HG03354 (cell line): ENCODE data around the gene CDHR1.
A peak's percentile ranks its signal among the peaks of the same experiment; 100 is the strongest.

ENCODE experiments used
- ATAC-seq: cut with Tn5 transposase; IDR thresholded peaks from one replicate; pipeline ENCODE4 v1.9.1; 2021; ENCODE audit warnings: mild to moderate bottlenecking; ENCODE audit not compliant: unreplicated experiment, poor library complexity, severe bottlenecking

CDHR1 gene

DNA sequence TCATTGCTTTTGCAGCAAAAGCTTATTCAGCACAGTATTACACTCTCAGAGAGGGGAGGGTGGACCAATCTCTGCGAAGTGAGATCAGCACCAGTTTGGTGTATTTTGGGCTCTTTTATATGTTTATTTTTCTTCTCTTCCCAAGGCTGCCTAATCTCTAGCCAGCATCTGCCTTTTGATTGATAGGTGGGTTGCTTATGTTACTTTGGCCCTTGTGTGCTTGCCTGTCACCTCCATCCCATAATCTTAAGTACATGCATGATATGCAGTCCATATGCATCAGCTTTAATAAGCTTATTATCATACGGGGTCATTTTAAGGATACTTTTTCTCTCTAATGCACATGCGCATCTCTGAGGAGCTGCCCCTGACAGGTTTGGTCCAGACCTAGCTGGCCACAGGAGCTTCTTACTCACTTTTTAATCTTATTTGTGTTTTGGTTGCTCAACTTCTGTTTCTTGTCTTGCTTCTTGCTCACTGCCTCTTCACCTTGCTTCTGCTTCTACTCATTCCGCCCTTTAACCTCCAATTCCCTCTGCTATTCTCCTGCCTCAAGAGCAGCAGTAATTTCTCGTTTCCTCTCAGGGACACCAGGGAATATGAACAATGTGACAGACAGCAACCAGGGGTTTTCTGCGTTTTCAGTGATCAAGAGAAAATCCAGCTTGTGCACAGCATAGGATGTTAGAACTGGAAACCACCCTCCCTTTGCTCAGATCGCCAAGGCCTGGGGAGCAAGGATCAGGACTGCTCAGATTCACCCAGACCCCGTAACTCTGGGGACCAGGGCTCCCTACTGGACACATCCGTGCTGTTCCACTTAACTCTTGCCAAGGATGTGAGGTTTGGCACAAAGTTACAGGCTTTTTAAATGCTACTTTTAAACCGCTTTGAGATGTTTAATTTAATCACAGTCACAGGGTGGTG lies 60.5 kb downstream of the CDHR1 start:
- no peak for ATAC-seq

DNA sequence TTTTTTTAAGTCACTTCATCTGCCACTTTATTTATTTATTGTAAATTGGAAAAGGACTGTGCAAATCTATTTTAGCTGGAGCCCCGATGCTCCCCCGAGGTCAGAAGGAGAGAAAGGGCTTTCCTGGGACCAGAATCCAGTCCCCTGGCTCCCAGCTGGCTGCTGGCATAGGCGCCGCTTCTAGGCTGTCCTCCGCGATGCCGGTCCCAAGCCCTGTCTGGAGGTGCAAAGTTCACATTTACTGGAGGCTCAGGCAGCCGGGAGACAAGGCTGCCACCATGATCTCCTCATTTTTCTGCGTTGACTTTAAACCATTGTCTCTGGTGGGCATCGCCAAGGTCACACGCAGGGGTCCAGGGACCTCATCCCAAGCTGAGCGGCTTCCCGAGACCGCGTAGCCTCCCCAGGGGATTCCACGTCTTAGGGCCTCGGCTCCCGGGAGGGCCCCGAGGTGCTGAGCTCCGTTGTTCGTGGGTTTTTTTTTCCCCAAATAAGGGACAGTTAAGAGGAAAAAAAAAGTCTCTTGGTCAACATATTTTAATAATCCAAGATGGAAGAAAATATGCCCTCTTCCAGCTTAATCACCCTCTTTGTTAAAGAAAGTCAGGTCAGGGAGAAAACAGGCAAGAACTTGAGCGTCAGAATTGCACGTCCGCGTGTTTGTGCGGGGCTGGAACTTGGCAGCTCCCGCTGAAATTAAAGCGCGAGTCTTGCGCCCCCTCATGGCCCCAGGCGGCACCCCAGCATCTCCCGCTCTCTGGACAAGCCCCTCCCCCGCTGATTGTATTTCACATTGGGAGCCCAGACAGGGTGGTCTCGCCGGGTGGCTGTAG lies 62.4 kb downstream of the CDHR1 start:
- ATAC-seq = peak; percentile 87

DNA sequence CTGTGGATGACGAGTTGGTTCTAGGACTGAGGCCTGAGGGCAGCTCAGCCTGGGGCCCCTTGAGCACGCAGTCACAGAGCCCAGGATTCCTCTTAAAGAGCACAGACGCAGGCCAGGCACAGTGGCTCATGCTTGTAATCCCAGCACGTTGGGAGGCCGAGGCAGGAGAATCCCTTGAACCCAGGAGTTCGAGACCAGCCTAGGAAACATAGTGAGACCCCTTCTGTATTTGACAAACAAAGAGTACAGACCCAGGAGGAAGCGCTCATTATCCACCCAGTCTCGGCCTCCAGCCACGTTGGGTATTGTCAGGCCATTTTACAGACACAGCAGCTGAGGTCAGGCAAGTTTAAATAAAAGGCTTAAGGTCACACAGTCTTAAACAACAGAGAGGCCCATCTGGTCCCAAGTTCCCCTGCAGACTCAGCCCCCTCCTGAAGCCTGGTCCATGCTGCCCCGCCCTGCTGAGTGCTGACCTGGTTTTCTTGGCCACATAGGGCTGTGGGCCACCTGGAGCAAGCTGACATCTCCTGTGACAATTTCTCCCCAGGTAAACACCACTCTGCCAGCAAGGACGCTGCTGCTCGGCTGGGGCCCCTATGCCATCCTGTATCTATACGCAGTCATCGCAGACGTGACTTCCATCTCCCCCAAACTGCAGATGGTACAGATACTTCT lies 63.1 kb downstream of the CDHR1 start:
- ATAC-seq = no peak

DNA sequence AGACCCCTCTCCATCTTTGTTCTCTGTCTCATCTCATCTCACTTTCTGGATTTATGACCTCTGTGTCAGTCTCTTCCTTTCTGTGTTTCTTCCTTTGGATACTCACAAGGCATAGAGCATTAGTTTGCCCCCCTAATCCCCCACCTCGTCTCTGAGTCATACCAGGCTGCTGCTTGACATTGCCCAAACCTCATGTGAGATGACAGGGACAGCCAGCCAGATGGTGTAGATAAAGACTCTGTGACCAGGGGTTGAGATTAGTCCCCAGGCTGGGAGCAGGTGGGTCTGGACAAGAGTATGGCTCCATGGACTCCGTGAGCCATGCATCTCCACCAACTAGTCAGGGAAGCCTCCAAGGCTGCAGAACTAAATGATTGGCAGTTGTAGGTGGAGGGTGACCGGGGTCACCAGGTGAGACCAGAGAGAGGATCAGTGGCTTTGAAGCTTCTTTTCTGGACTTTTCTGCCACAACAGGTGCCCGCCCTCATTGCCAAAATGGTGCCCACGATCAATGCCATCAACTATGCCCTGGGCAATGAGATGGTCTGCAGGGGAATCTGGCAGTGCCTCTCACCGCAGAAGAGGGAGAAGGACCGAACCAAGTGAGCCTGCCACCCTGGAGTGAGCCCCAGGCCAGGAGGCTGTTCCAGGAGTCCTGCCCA lies 63.8 kb downstream of the CDHR1 start:
- no peak for ATAC-seq

DNA sequence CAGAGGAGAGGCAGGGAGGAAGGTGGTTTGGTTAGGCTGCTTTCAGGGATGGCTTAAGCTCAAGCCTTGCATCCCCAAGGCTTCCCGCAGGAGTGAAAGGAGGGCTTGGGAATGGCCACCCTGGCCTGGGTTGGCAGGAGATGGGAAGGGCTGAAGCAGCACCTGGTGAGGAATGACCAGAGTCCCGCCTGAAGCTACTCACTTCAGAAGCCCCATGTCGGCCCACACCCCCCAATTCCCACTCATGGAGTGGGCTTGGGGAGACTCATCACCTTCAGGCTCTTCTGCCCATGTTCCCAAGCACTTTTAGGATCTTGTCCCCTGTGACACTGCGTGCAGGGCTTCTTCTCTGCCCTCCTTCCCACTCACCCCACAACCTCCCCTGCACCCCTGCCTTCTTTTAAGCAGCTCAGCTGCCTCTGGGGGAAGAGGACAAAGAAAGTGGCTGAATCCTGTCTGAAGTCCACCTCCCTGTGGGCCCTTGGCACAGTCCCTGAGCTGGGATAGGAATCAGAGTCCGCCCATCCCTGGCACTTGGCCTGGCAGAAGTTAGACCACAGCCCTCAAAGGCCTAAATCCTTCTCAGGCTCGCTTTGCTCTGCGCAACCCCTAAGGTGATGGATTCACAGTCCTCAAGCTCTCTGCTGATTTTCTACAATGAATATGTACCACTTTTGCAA lies 67.0 kb downstream of the CDHR1 start:
- no peak for ATAC-seq

DNA sequence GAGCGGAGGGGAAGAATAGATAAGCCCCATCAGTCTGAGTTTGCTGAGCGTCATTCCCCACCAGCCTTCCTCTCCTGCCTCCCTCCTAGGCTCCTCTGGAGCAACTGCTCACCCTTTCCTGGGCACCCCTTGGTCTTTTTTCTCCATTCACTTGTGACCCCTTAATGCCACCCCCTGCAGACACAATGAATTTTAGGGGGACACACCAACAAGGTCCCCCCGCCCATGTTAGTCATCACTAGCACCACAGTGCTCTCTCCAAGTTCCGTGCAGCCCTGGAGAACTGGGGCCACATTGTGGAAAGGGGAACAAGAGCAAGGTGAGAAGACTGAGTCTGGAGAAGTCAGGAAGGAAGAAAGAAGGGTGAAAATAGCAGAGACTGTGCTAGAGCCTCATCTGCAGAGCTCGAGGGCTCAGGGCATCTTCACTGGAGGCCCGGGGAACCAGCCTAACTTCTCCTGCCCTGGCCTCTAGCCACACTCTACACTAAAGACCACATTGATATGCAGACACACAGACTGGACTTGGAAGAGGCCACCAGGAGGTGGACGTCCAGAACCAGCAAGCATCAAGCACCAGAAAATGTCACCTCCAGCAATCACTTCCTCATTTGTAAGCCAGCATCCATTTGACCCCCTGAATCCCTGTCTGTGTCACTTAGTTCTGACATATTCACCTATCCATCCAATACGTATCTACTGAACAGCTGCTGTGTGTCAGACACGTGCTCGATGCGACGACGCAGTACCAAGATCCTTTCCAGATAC lies 68.0 kb downstream of the CDHR1 start:
- ATAC-seq = no peak

DNA sequence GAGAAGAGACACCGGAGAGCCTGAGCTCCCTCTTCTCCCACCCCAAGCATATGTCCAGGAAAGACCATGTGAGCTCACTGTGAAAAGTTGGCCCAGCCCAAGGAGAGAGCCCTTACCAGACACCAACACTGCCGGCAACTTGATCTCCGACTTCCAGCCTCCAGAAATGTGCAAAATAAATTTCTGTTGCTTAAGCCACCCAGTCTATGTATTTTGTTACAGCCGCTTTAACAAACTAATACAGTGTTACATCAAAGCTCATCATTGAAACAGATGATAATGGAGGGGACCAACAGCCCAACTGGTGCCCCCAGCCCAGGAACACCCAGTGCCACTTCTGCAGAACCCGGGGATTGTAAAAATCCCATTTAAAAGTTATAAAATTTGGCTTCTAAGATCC lies 69.4 kb downstream of the CDHR1 start:
- no peak for ATAC-seq

DNA sequence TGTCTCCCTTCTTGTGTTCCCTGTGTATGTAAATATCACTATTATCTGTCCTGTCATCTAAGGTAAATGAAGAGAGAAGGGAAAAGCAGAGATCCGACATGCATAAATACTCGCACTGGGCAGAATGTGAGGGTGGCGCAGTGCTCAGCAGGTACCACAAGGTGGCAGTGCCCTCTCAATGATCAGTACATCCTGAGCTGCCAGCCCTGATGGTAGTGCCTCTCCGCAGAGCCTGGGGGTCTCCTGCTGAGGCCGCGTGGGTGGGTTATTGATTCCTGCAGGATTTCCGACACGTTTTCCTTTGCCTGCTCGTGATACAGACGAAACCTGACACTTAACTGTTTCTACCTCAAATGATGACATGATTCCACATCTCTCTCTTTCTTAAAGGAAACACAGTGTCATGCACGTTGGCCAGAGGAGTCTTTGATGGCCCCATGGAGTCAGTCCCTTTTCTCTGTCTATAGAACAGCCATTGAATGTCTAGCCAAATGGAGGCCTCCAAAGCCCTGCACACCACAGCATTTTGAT lies 70.3 kb downstream of the CDHR1 start:
- ATAC-seq = peak; percentile 96

DNA sequence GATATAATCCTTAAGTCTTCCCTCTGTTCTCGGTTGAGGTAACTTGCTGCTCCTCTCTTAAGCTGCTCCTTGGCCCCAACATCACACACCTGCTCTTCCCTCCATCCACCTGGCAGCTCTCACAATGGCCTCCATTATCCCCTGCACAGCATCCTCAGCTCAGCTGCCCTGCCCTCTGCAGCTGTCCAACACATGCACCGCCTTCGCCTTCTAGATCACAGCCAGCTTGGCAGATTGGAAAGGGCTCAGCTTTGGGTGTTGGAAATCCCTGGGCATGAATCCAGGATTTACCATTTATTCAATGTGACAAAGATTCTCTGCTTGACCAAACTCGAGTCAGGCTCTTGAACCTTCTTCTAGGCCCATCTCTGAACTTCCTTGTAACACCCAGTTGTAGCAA lies 71.1 kb downstream of the CDHR1 start:
- ATAC-seq = no peak

DNA sequence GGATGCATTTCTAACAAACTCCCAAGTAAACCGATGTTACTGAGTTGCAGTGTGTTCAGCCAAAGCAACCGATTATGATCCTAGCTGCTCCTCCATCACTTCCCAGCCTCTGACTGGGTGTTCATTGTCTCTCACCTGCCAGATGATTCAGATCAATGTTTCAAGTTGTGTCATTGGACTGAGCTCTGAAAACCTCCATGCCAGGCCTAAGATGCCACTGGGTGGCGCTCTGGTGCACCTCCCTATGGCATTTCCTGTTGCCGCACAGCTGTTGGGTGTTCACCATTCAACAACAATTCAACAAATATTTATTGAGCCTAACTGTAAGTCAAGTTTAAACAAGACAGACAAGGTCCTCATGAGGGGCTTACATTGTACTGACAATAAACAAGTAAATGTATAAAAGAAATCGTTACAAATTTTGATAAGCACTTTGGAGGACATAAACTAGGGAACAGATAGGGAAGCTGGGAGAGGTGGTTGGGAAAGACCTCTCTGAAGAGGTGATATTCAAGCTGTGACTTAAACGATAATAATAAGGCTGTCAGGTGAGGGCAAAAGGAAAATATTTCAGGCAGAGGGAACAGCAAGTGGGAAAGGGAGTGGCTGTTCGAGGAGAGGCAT lies 73.3 kb downstream of the CDHR1 start:
- peak; percentile 53 for ATAC-seq

DNA sequence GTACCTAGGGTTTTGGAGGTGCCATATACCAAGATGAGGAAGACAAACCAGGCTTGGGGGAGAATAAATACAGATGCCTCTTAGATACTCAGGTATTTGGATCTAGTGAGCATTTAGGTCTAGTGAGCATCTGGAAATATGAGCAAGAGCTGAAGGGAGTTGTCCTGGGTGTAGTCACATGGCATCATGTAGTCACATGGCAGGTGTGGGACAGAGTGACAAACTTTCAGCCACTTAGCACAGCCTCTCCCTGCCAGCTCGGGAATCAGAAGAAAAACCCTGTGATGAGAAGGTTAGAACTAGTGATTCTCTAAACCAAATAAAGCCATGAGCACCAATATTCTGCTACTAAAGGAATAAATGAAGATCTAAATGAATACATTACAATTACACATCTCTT lies 74.8 kb downstream of the CDHR1 start:
- no peak for ATAC-seq
